Fibroblast of lung (primary cell): ENCODE results near the gene TBC1D13. TPM values are rescaled to one million over a fixed set of nuclear protein-coding genes. Genes with fewer than 3 reads are reported as not detected.
"Not testable (repeated sequence)": the region's sequence is repeated elsewhere in the genome, so short reads cannot be mapped to it uniquely, and the experiment has no call there.

Experiments used
- DNase-seq, 2 donors: peaks; one replicate each; pipeline versions ENCODE4 v3.0.0 to v3.0.0-alpha.2; 2010; ENCODE audit warnings: low read depth in 2 of 2
- H2AFZ ChIP-seq: 2 replicates; pipeline ENCODE4 v1.5.1; 2012; ENCODE audit warnings: low read length, control low read depth, inconsistent platforms
- H3K27ac ChIP-seq: 2 replicates; pipeline ENCODE4 v1.5.1; 2011; ENCODE audit warnings: low read length, control low read depth; ENCODE audit not compliant: insufficient read depth
- H3K27me3 ChIP-seq: 2 replicates; pipeline ENCODE4 v1.5.1; 2011; ENCODE audit warnings: mild to moderate bottlenecking, low read length; ENCODE audit not compliant: control insufficient read depth, insufficient read depth
- H3K36me3 ChIP-seq: 2 replicates; pipeline ENCODE4 v1.5.1; 2011; ENCODE audit warnings: low read length; ENCODE audit not compliant: control insufficient read depth, insufficient read depth
- H3K4me1 ChIP-seq: 2 replicates; pipeline ENCODE4 v1.5.1; 2011; ENCODE audit warnings: low read length; ENCODE audit not compliant: control insufficient read depth, insufficient read depth; ENCODE audit errors: extremely low read depth
- H3K4me2 ChIP-seq: 2 replicates; pipeline ENCODE4 v1.5.1; 2011; ENCODE audit warnings: low read length, control low read depth; ENCODE audit not compliant: insufficient read depth; ENCODE audit errors: extremely low read depth
- H3K4me3 ChIP-seq, 4 experiments: fragments of 200-600 bp in 1 of 4; sonication (generic) in 1 of 4; replicated peaks in 1 of 4; 2 replicates each; pipeline ENCODE4 v1.5.1; 2011 to 2016; ENCODE audit warnings: low read length in 4 of 4, low read depth in 3 of 4, mild to moderate bottlenecking in 3 of 4, control low read depth in 2 of 4, inconsistent platforms in 1 of 4, mixed read lengths in 1 of 4; ENCODE audit not compliant: insufficient read depth in 1 of 4; ENCODE audit errors: control extremely low read depth in 1 of 4
- H3K79me2 ChIP-seq: 2 replicates; pipeline ENCODE4 v1.5.1; 2012; ENCODE audit warnings: mild to moderate bottlenecking, low read length, inconsistent platforms; ENCODE audit not compliant: control insufficient read depth, insufficient read depth
- H3K9ac ChIP-seq: 2 replicates; pipeline ENCODE4 v1.5.1; 2011; ENCODE audit warnings: mild to moderate bottlenecking, low read length, control low read depth; ENCODE audit not compliant: insufficient read depth
- H3K9me3 ChIP-seq: 2 replicates; pipeline ENCODE4 v1.5.1; 2012; ENCODE audit warnings: low read depth, low read length; ENCODE audit not compliant: control insufficient read depth, insufficient read depth
- H4K20me1 ChIP-seq: 2 replicates; pipeline ENCODE4 v1.5.1; 2011; ENCODE audit warnings: low read length; ENCODE audit not compliant: control insufficient read depth, insufficient read depth; ENCODE audit errors: extremely low read depth
- CTCF ChIP-seq, 2 donors: IDR thresholded peaks in 1 of 2; conservative IDR thresholded peaks in 1 of 2; 1 replicate in 1 of 2; 2 replicates in 1 of 2; pipeline ENCODE4 v1.5.1; 2011 to 2012; ENCODE audit warnings: low read length in 2 of 2, control low read depth in 1 of 2, inconsistent platforms in 1 of 2, low read depth in 1 of 2, mild to moderate bottlenecking in 1 of 2
- EZH2 ChIP-seq: IDR thresholded peaks from 2 replicates; pipeline ENCODE4 v1.5.1; 2012; ENCODE audit warnings: low read length, control low read depth, mild to moderate bottlenecking; ENCODE audit errors: missing control alignments
- polyA plus RNA-seq, 2 donors: library from polyadenylated mRNA; depleted of rRNA in 1 of 2; stranded (reverse) in 1 of 2; unstranded in 1 of 2; fragments of >200 nt; gene quantifications; 2 replicates each; pipeline ENCODE4 v1.2.1, GENCODE V29; 2011 to 2012; ENCODE audit warnings: missing spikeins in 1 of 2
- total RNA-seq: library from RNA; depleted of rRNA; stranded (reverse); fragments of >200 nt; gene quantifications from 2 replicates; pipeline ENCODE4 v1.2.1, GENCODE V29; 2014

Gene TBC1D13
- total and polyA plus RNA-seq, 2 donors (not counting 1 experiment from before 2014, with no cell fraction given), result 9.2 to 20.6 TPM

GRCh38 chr9:128841694-128842492 lies 54.8 kb downstream of the TBC1D13 start:
- DNase-seq, result no peak
- no peak overlapping the region for H3K4me2 ChIP-seq
- TF ChIP-seq EZH2 (no peak), CTCF (conservative IDR thresholded peaks at IDR 0.05 in 1 of 2, IDR thresholded peaks at IDR 0.05 in 1 of 2; ENCODE audit: low read depth in 1 of 2, low read length in 2 of 2) (no peak)
- H3K4me1 ChIP-seq, result no peaks in the 10 kb centered on the region
- H2AFZ ChIP-seq, result no peak overlapping the region
- H3K4me3 ChIP-seq, result no peak overlapping the region
- no peak overlapping the region for H3K9ac ChIP-seq
- H3K79me2 ChIP-seq, result no peaks in the 10 kb centered on the region
- no peaks in the 10 kb centered on the region for H3K36me3 ChIP-seq
- H3K27me3 ChIP-seq, result no peaks in the 10 kb centered on the region
- H3K27ac ChIP-seq, result no peak overlapping the region
- no peaks in the 10 kb centered on the region for H3K9me3 ChIP-seq
- H4K20me1 ChIP-seq, result no peaks in the 10 kb centered on the region

GRCh38 chr9:128843171-128843570 lies 56.1 kb downstream of the TBC1D13 start:
- H3K4me3 ChIP-seq, H3K9me3 ChIP-seq, H2AFZ ChIP-seq, H3K36me3 ChIP-seq, H4K20me1 ChIP-seq, H3K9ac ChIP-seq, H3K4me1 ChIP-seq, H3K27me3 ChIP-seq, H3K79me2 ChIP-seq, DNase-seq, H3K4me2 ChIP-seq, H3K27ac ChIP-seq: not testable (repeated sequence)

GRCh38 chr9:128845186-128845931 lies 58.3 kb downstream of the TBC1D13 start:
- Histone ChIP-seq H3K36me3 (no peaks in the 10 kb centered on the region), H3K9ac (no peak overlapping the region), H3K27me3 (no peaks in the 10 kb centered on the region)

More at GRCh38 chr9:128845186-128845931, 58.3 kb downstream of the TBC1D13 start:
- Histone ChIP-seq H3K79me2 (no peaks in the 10 kb centered on the region), H3K27ac (no peak overlapping the region), H3K9me3 (no peaks in the 10 kb centered on the region), H4K20me1 (no peaks in the 10 kb centered on the region), H3K4me1 (no peaks in the 10 kb centered on the region), H2AFZ (no peak overlapping the region), H3K4me2 (no peak overlapping the region), H3K4me3 (no peak overlapping the region)
- no peak for DNase-seq
- TF ChIP-seq EZH2, result no peak
- no peak for TF ChIP-seq CTCF (conservative IDR thresholded peaks at IDR 0.05 in 1 of 2, IDR thresholded peaks at IDR 0.05 in 1 of 2; ENCODE audit: low read depth in 1 of 2, low read length in 2 of 2)
